Suprapubic skin (tissue), 3 donors: ENCODE data around the gene GBX2.

Experiments
- EP300 ChIP-seq: sonication (generic); formaldehyde crosslinking; IDR thresholded peaks from one replicate; pipeline ENCODE4 v1.6.1; 2017; ENCODE audit warnings: antibody characterized with exemption
- POLR2A ChIP-seq, 2 donors: fragments of 450-650 bp; IDR thresholded peaks; one replicate each; pipeline ENCODE4 v1.6.1; 2017; ENCODE audit warnings: antibody characterized with exemption in 2 of 2, mild to moderate bottlenecking in 2 of 2, moderate library complexity in 2 of 2
- TF ChIP-seq, protein P1 (sequence below), 2 donors: fragments of 200-600 bp in 1 of 2; fragments of 450-650 bp in 1 of 2; sonication (generic) in 1 of 2; IDR thresholded peaks; one replicate each; pipeline ENCODE4 v1.5.1; 2016 to 2019; ENCODE audit warnings: antibody characterized with exemption in 2 of 2, mild to moderate bottlenecking in 1 of 2, moderate library complexity in 1 of 2

DNA sequence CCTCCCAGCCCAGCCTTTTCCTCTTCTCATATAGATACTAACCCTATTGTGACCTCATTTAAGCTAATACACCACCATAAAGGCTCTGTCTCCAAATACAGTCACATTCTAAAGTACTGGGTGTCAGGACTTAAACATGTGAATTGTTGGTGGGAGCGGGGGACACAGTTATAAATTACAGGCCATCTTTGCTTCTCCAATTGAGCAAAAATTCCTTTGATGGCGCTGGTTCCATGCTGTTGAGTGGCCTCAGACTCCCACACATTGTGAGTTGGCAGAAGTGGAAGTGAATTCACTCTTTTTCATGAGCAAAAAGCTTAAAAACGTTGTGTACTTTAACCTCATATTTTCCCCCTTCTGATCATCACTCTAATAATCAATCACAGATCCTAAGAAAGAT, 46.0 kb downstream of the GBX2 start:
- TF ChIP-seq, protein P1, sequence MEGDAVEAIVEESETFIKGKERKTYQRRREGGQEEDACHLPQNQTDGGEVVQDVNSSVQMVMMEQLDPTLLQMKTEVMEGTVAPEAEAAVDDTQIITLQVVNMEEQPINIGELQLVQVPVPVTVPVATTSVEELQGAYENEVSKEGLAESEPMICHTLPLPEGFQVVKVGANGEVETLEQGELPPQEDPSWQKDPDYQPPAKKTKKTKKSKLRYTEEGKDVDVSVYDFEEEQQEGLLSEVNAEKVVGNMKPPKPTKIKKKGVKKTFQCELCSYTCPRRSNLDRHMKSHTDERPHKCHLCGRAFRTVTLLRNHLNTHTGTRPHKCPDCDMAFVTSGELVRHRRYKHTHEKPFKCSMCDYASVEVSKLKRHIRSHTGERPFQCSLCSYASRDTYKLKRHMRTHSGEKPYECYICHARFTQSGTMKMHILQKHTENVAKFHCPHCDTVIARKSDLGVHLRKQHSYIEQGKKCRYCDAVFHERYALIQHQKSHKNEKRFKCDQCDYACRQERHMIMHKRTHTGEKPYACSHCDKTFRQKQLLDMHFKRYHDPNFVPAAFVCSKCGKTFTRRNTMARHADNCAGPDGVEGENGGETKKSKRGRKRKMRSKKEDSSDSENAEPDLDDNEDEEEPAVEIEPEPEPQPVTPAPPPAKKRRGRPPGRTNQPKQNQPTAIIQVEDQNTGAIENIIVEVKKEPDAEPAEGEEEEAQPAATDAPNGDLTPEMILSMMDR (IDR thresholded peaks at IDR 0.05): no peak
- TF ChIP-seq EP300 (no peak), POLR2A (IDR thresholded peaks at IDR 0.05) (no peak)
